Measurements from ENCODE around the gene CCDC85A. TPM values are rescaled to one million over a fixed set of nuclear protein-coding genes. Genes with fewer than 3 reads are reported as not detected.

CCDC85A gene
- total RNA-seq, 1 donor from 2014 or later: 16.4 TPM

DNA sequence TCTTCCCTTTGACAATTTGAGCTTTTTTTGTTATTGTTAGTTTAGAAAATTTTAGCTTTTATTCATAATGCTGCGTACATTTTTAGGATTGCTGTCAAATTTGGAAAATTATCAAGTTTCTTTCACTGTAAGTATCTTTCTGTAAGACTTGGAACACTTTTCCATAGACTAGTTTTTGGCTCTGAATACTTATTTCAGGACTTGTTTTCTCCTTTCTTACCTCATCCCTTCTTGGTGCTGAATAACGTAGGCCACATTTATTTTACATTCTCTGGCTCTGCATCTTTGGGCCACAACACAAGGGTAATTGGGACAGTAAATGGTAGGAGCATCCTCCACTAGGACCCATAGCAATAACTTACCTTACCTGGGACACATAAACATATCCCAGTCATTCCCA, 85.1 kb downstream of the CCDC85A start:
- no peak overlapping the region for H3K4me3 Mint-ChIP-seq (ENCODE audit: unreplicated experiment)
- H3K27ac Mint-ChIP-seq (ENCODE audit: unreplicated experiment): no peak overlapping the region
- TF ChIP-seq, protein P1, sequence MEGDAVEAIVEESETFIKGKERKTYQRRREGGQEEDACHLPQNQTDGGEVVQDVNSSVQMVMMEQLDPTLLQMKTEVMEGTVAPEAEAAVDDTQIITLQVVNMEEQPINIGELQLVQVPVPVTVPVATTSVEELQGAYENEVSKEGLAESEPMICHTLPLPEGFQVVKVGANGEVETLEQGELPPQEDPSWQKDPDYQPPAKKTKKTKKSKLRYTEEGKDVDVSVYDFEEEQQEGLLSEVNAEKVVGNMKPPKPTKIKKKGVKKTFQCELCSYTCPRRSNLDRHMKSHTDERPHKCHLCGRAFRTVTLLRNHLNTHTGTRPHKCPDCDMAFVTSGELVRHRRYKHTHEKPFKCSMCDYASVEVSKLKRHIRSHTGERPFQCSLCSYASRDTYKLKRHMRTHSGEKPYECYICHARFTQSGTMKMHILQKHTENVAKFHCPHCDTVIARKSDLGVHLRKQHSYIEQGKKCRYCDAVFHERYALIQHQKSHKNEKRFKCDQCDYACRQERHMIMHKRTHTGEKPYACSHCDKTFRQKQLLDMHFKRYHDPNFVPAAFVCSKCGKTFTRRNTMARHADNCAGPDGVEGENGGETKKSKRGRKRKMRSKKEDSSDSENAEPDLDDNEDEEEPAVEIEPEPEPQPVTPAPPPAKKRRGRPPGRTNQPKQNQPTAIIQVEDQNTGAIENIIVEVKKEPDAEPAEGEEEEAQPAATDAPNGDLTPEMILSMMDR (IDR thresholded peaks at IDR 0.05; ENCODE audit: unreplicated experiment): no peak
- H3K4me1 Mint-ChIP-seq (ENCODE audit: unreplicated experiment): peaks cover 4% of the 10 kb centered on the region
- H3K27me3 Mint-ChIP-seq (ENCODE audit: unreplicated experiment): no peaks in the 10 kb centered on the region
- H3K36me3 Mint-ChIP-seq (ENCODE audit: low read depth, unreplicated experiment): no peaks in the 10 kb centered on the region
- no peaks in the 10 kb centered on the region for H3K9me3 Mint-ChIP-seq (ENCODE audit: unreplicated experiment)
- DNase-seq (ENCODE audit: low spot score): no peak

DNA sequence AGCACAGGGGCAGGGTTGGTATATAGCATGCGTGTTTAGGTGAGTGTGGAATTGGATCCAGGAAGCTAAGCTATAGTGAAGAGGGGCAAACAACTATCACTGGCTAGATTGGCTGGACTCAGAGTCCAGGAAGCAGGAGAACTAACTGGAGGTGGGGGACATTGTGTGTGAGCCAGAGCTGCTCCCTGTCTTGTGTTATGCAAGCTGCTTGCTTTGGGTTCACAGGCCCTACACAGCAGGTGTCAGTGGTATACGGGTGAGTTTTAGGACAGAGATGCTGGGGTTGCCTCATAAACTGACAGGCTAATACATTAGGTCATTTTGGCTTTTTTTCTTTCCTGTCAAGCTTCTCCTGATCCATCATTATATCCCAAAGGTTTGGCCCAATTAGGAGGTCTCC, 87.5 kb downstream of the CCDC85A start:
- Mint-ChIP-seq H3K4me3 (ENCODE audit: unreplicated experiment) (no peak overlapping the region), H3K9me3 (ENCODE audit: unreplicated experiment) (no peaks in the 10 kb centered on the region), H3K4me1 (ENCODE audit: unreplicated experiment) (peaks cover 4% of the 10 kb centered on the region), H3K27ac (ENCODE audit: unreplicated experiment) (no peak overlapping the region), H3K36me3 (ENCODE audit: low read depth, unreplicated experiment) (no peaks in the 10 kb centered on the region), H3K27me3 (ENCODE audit: unreplicated experiment) (no peaks in the 10 kb centered on the region)
- no peak for DNase-seq (ENCODE audit: low spot score)
- TF ChIP-seq, protein P1 (IDR thresholded peaks at IDR 0.05; ENCODE audit: unreplicated experiment): no peak

DNA sequence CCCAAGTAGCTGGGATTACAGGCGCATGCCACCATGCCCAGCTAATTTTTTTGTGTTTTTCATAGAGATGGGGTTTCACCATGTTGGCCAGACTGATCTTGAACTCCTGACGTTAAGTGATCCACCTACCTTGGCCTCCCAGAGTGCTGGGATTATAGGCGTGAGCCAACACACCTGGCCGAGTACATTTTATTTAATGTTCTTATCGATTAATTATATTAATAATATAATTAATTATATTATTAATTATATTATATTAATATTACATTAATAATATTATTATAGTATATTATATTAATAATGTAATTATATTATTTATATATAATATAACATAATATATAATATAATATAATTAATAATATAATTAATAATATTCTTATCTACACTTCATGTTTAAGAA, 101.4 kb downstream of the CCDC85A start:
- DNase-seq (ENCODE audit: low spot score): no peak
- Mint-ChIP-seq H3K9me3 (ENCODE audit: unreplicated experiment) (no peaks in the 10 kb centered on the region), H3K4me1 (ENCODE audit: unreplicated experiment) (peaks cover 20% of the 10 kb centered on the region), H3K36me3 (ENCODE audit: low read depth, unreplicated experiment) (no peaks in the 10 kb centered on the region), H3K27ac (ENCODE audit: unreplicated experiment) (no peak overlapping the region), H3K4me3 (ENCODE audit: unreplicated experiment) (no peak overlapping the region), H3K27me3 (ENCODE audit: unreplicated experiment) (no peaks in the 10 kb centered on the region)
- TF ChIP-seq, protein P1 (IDR thresholded peaks at IDR 0.05; ENCODE audit: unreplicated experiment): no peak

DNA sequence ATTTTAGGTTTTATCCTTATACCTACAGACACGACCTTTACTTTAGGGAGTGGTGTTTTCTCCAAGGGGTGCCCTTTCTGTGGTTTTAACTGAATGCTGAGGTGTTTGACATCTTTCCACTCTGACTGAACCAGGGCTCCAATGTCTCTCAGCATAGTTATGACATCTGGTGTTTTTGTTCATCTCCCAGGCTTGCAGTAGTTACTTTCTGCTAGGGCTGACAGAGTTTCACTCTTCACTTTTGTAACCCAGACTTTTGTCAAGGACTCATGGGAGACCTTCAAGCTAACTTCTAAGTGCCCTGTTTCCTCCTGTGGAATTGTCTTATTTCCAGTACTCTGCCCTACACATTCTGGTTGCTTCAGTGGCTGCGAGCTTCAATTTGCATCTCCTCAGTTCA, 103.1 kb downstream of the CCDC85A start:
- Mint-ChIP-seq H3K27me3 (ENCODE audit: unreplicated experiment) (peaks cover 4% of the 10 kb centered on the region), H3K4me3 (ENCODE audit: unreplicated experiment) (no peak overlapping the region), H3K27ac (ENCODE audit: unreplicated experiment) (no peak overlapping the region), H3K4me1 (ENCODE audit: unreplicated experiment) (peaks cover 21% of the 10 kb centered on the region), H3K36me3 (ENCODE audit: low read depth, unreplicated experiment) (no peaks in the 10 kb centered on the region), H3K9me3 (ENCODE audit: unreplicated experiment) (no peaks in the 10 kb centered on the region)
- DNase-seq (ENCODE audit: low spot score): no peak
- TF ChIP-seq, protein P1 (IDR thresholded peaks at IDR 0.05; ENCODE audit: unreplicated experiment): no peak

DNA sequence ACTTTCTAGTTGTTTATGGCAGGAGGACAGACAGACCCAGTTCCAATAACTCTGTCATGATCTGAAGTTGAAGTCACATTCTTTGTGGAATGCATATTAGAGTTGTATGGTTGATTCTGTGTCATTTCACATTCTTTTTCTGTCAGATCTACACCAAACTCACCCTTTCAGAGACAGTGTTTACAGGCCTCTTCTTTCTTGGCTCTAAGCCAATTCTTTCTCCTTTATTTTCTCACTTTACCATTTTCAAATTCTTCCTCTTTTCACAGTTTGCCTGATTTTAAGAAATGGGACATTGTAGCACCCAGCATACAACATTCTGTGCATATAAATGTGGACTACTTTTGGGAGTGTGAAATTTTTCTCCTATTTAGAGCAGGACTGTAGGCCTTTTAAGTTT, 103.7 kb downstream of the CCDC85A start:
- Mint-ChIP-seq H3K4me3 (ENCODE audit: unreplicated experiment) (no peak overlapping the region), H3K27ac (ENCODE audit: unreplicated experiment) (no peak overlapping the region), H3K36me3 (ENCODE audit: low read depth, unreplicated experiment) (no peaks in the 10 kb centered on the region), H3K27me3 (ENCODE audit: unreplicated experiment) (peaks cover 4% of the 10 kb centered on the region), H3K9me3 (ENCODE audit: unreplicated experiment) (no peaks in the 10 kb centered on the region), H3K4me1 (ENCODE audit: unreplicated experiment) (peaks cover 21% of the 10 kb centered on the region)
- TF ChIP-seq, protein P1 (IDR thresholded peaks at IDR 0.05; ENCODE audit: unreplicated experiment): no peak
- DNase-seq (ENCODE audit: low spot score): no peak

Data from endothelial cell (in vitro differentiated cells).